H1 (cell line): ENCODE data around the gene PROZ. TPM values are rescaled to one million over a fixed set of nuclear protein-coding genes. Genes with fewer than 3 reads are reported as not detected.

Source experiments
- CTCF ChIA-PET: fragments of 300-600 bp; sonication (Branson Sonifier 250); formaldehyde crosslinking; loops from one replicate; lab custom pipeline; 2021; ENCODE audit not compliant: partially characterized antibody; lab: Charles Lee
- POLR2A ChIA-PET: fragments of 300-600 bp; sonication (Branson Sonifier 250); formaldehyde crosslinking; loops from one replicate; lab custom pipeline; 2021; ENCODE audit warnings: inconsistent platforms; ENCODE audit not compliant: partially characterized antibody; lab: Charles Lee
- DNase-seq, 2 experiments: peaks; one replicate each; pipeline versions ENCODE4 v3.0.0 to v3.0.0-alpha.2; 2010 to 2022; ENCODE audit warnings: low spot score in 2 of 2, low read depth in 1 of 2, mixed read lengths in 1 of 2
- FAIRE-seq: peaks from 2 replicates; lab custom pipeline; 2011; peaks lifted over from hg19 to GRCh38; lab: Jason Lieb, UNC
- H2AFZ ChIP-seq: 2 replicates; pipeline ENCODE4 v1.8.1; 2012; ENCODE audit warnings: low read length, inconsistent platforms
- H2AK5ac ChIP-seq: 2 replicates; pipeline ENCODE4 v1.6.1; 2013; ENCODE audit warnings: low read depth, low read length
- H2BK120ac ChIP-seq: replicated peaks from 2 replicates; pipeline ENCODE3; 2013; ENCODE audit warnings: low read depth, low read length, inconsistent platforms
- H2BK12ac ChIP-seq: 2 replicates; pipeline ENCODE4 v1.6.1; 2013; ENCODE audit warnings: low read depth, low read length
- H2BK15ac ChIP-seq: 2 replicates; pipeline ENCODE4 v1.6.1; 2013; ENCODE audit warnings: low read length
- H2BK20ac ChIP-seq: 2 replicates; pipeline ENCODE4 v1.6.1; 2013; ENCODE audit warnings: low read length
- H2BK5ac ChIP-seq: 2 replicates; pipeline ENCODE4 v1.6.1; 2013; ENCODE audit warnings: low read depth, low read length
- H3K14ac ChIP-seq: 2 replicates; pipeline ENCODE4 v1.6.1; 2013; ENCODE audit warnings: inconsistent platforms; ENCODE audit not compliant: insufficient read length
- H3K18ac ChIP-seq: 2 replicates; pipeline ENCODE4 v1.6.1; 2013; ENCODE audit warnings: low read length; ENCODE audit errors: extremely low read depth
- H3K23ac ChIP-seq: 2 replicates; pipeline ENCODE4 v1.6.1; 2013; ENCODE audit warnings: inconsistent platforms; ENCODE audit not compliant: insufficient read length
- H3K23me2 ChIP-seq: 2 replicates; pipeline ENCODE4 v1.6.1; 2013; ENCODE audit warnings: low read depth, low read length
- H3K27ac ChIP-seq: 2 replicates; pipeline ENCODE4 v1.6.1; 2011; ENCODE audit warnings: low read depth, low read length, inconsistent platforms
- H3K27me3 ChIP-seq, 4 experiments: replicated peaks in 1 of 4; 1 replicate in 1 of 4; 2 replicates in 3 of 4; pipeline versions ENCODE4 v1.6.1 to v1.8.1; 2011 to 2013; ENCODE audit warnings: low read length in 3 of 4, mild to moderate bottlenecking in 3 of 4, inconsistent platforms in 2 of 4, mixed read lengths in 2 of 4, moderate library complexity in 1 of 4; ENCODE audit not compliant: control insufficient read depth in 3 of 4, insufficient read depth in 3 of 4; ENCODE audit errors: extremely low read depth in 1 of 4
- H3K36me3 ChIP-seq, 4 experiments: 2 replicates each; pipeline versions ENCODE4 v1.6.1 to v1.8.1; 2011 to 2013; ENCODE audit warnings: mild to moderate bottlenecking in 4 of 4, low read length in 3 of 4, moderate library complexity in 2 of 4, control low read depth in 1 of 4, inconsistent platforms in 1 of 4; ENCODE audit not compliant: insufficient read depth in 4 of 4, control insufficient read depth in 2 of 4
- H3K4ac ChIP-seq: replicated peaks from 2 replicates; pipeline ENCODE3; 2013; ENCODE audit warnings: low read length, low read depth, mixed read lengths, inconsistent platforms; ENCODE audit not compliant: insufficient read length
- H3K4me1 ChIP-seq, 4 experiments: replicated peaks in 1 of 4; 1 replicate in 1 of 4; 2 replicates in 3 of 4; pipeline versions ENCODE4 v1.6.1 to v1.8.1; 2011 to 2013; ENCODE audit warnings: low read length in 3 of 4, inconsistent platforms in 2 of 4, mixed read lengths in 1 of 4; ENCODE audit not compliant: insufficient read depth in 4 of 4, control insufficient read depth in 3 of 4
- H3K4me2 ChIP-seq, 2 experiments: 2 replicates each; pipeline versions ENCODE4 v1.6.1 to v1.8.1; 2011 to 2013; ENCODE audit warnings: low read depth in 2 of 2, low read length in 2 of 2, control low read depth in 1 of 2, inconsistent platforms in 1 of 2, mild to moderate bottlenecking in 1 of 2; ENCODE audit not compliant: insufficient read depth in 1 of 2
- H3K4me3 ChIP-seq, 4 experiments: fragments of 200-600, 300-600 bp in 1 of 4; sonication (generic), shearing (Covaris generic), sonication (Bioruptor Twin) in 1 of 4; 2 replicates each; pipeline versions ENCODE4 v1.5.1 to v1.8.1; 2011 to 2016; ENCODE audit warnings: low read length in 4 of 4, low read depth in 3 of 4, control low read depth in 2 of 4, inconsistent platforms in 2 of 4, mild to moderate bottlenecking in 2 of 4, mixed read lengths in 1 of 4, moderate library complexity in 1 of 4; ENCODE audit not compliant: insufficient read depth in 2 of 4; ENCODE audit errors: extremely low read depth in 1 of 4
- H3K56ac ChIP-seq: replicated peaks from 2 replicates; pipeline ENCODE3; 2013; ENCODE audit warnings: low read depth, mild to moderate bottlenecking, mixed read lengths, low read length, inconsistent platforms; ENCODE audit not compliant: insufficient read length
- H3K79me1 ChIP-seq: 2 replicates; pipeline ENCODE4 v1.6.1; 2013; ENCODE audit warnings: low read depth, low read length, control low read depth
- H3K79me2 ChIP-seq, 2 experiments: 2 replicates each; pipeline versions ENCODE4 v1.6.1 to v1.8.1; 2012 to 2013; ENCODE audit warnings: low read length in 2 of 2, mild to moderate bottlenecking in 2 of 2, inconsistent platforms in 1 of 2; ENCODE audit not compliant: insufficient read depth in 2 of 2, control insufficient read depth in 1 of 2
- H3K9ac ChIP-seq, 4 experiments: replicated peaks in 1 of 4; 1 replicate in 1 of 4; 2 replicates in 3 of 4; pipeline versions ENCODE4 v1.6.1 to v1.8.1; 2011 to 2013; ENCODE audit warnings: low read depth in 3 of 4, low read length in 3 of 4, control low read depth in 2 of 4, mild to moderate bottlenecking in 2 of 4, moderate library complexity in 2 of 4, inconsistent platforms in 1 of 4; ENCODE audit errors: extremely low read depth in 1 of 4
- H3K9me3 ChIP-seq, 2 experiments: 2 replicates each; pipeline versions ENCODE4 v1.6.1 to v1.8.1; 2012 to 2013; ENCODE audit warnings: mild to moderate bottlenecking in 2 of 2, moderate library complexity in 2 of 2, control low read depth in 1 of 2, inconsistent platforms in 1 of 2, low read depth in 1 of 2, low read length in 1 of 2, mixed read lengths in 1 of 2; ENCODE audit not compliant: insufficient read depth in 2 of 2
- H4K20me1 ChIP-seq, 2 experiments: replicated peaks in 1 of 2; 2 replicates each; pipeline versions ENCODE3 to v1.8.1; 2011 to 2013; ENCODE audit warnings: inconsistent platforms in 2 of 2, low read length in 2 of 2, mild to moderate bottlenecking in 1 of 2; ENCODE audit not compliant: insufficient read depth in 2 of 2, control insufficient read depth in 1 of 2
- H4K5ac ChIP-seq: 2 replicates; pipeline ENCODE4 v1.6.1; 2013; ENCODE audit warnings: low read length, low read depth, mixed read lengths, inconsistent platforms; ENCODE audit not compliant: insufficient read length
- H4K8ac ChIP-seq: 2 replicates; pipeline ENCODE4 v1.8.0; 2013; ENCODE audit warnings: mild to moderate bottlenecking, moderate library complexity, low read length, inconsistent platforms; ENCODE audit not compliant: insufficient read depth; ENCODE audit errors: extremely low read depth
- H4K91ac ChIP-seq: replicated peaks from 2 replicates; pipeline ENCODE3; 2013; ENCODE audit warnings: low read length, mixed read lengths, inconsistent platforms; ENCODE audit not compliant: insufficient read length
- ASH2L ChIP-seq: fragments of 200-600, 300-600 bp; sonication (generic); IDR thresholded peaks from one replicate; pipeline ENCODE4 v1.7.1; 2017; ENCODE audit warnings: low read length
- NRF1 ChIP-seq: IDR thresholded peaks from 2 replicates; pipeline ENCODE4 v1.6.1; 2011; ENCODE audit warnings: mild to moderate bottlenecking, low read depth, low read length, improper control_type of control experiment
- RBBP5 ChIP-seq: IDR thresholded peaks from 2 replicates; pipeline ENCODE4 v1.7.1; 2012; ENCODE audit warnings: low read depth, mild to moderate bottlenecking, inconsistent platforms, low read length, moderate library complexity, borderline replicate concordance
- WGBS, 2 experiments: shearing (Covaris generic) in 1 of 2; methylation state at CpG; one replicate each; pipeline versions ENCODE4 v1.1.6 to v1.1.7; 2013 to 2015; ENCODE audit warnings: low lambda C conversion rate in 2 of 2, mixed read lengths in 2 of 2, inconsistent platforms in 1 of 2, low coverage in 1 of 2, missing lambda C conversion rate in 1 of 2; ENCODE audit not compliant: insufficient replicate concordance in 2 of 2, insufficient coverage in 1 of 2, insufficient read length in 1 of 2; ENCODE audit errors: extremely low coverage in 1 of 2, missing lambda C conversion rate in 1 of 2; 5-methylcytosine and 5-hydroxymethylcytosine counted together
- polyA plus RNA-seq, 7 experiments: library from polyadenylated mRNA; depleted of rRNA in 3 of 7; stranded (reverse) in 5 of 7; unstranded in 2 of 7; fragments of >200 nt in 5 of 7; fragments of 200-250 nt in 2 of 7; gene quantifications; 1 replicate in 5 of 7; 2 replicates in 1 of 7; 4 replicates in 1 of 7; pipeline versions ENCODE4 v1.2.1 to v1.2.3, GENCODE V29; 2011 to 2013; ENCODE audit warnings: missing spikeins in 2 of 7, mixed read lengths in 2 of 7
- total RNA-seq: library from RNA; stranded (reverse); fragmentation: NEBNext Ultra II Directional; extraction: Animal tissue kit (Norgen Biotek cat#: 25700); gene quantifications from 2 replicates; pipeline ENCODE4 v1.2.1, GENCODE V29; 2021
- TF ChIP-seq, protein P1 (sequence below): IDR thresholded peaks from 2 replicates; pipeline ENCODE4 v1.6.1; 2012; ENCODE audit warnings: inconsistent platforms

The PROZ gene
- total and polyA plus RNA-seq, 2 of the 8 experiments (the other 6 are each of a cell fraction or from before 2014, with no cell fraction given) = not detected

GRCh38 chr13:113204378-113204734, 45.9 kb downstream of the PROZ start:
- no peak overlapping the region for H4K91ac ChIP-seq
- H3K14ac ChIP-seq = no peak overlapping the region
- peaks cover 36 to 89% of the 10 kb centered on the region in 2 experiments for H3K79me2 ChIP-seq
- H3K23me2 ChIP-seq = peaks cover 5% of the 10 kb centered on the region
- CTCF ChIA-PET = no interaction called here
- no peak overlapping the region for H2BK5ac ChIP-seq
- no peak overlapping the region for H2BK15ac ChIP-seq
- H3K4me1 ChIP-seq = peaks cover 0 to 4% (median 2%) of the 10 kb centered on the region in 4 experiments; a peak in 4 of 7 replicates
- H3K27ac ChIP-seq = no peak overlapping the region
- H3K4ac ChIP-seq = no peak overlapping the region
- H3K79me1 ChIP-seq = peaks cover 27% of the 10 kb centered on the region
- H2AK5ac ChIP-seq = no peak overlapping the region
- POLR2A ChIA-PET = interaction anchor here (1.2 to 2.2 kb wide), 3 partner anchors 8 to 43 kb away, joined by 3 to 8 read pairs (median 5); no protein-coding TSS in a partner anchor
- H3K36me3 ChIP-seq = peaks cover 4 to 18% (median 11%) of the 10 kb centered on the region in 4 experiments; a peak in 7 of 8 replicates
- no peak overlapping the region for H4K8ac ChIP-seq
- H2BK12ac ChIP-seq = no peak overlapping the region; the same call in 1 of the 2 replicates
- no peak overlapping the region for H2AFZ ChIP-seq
- H3K27me3 ChIP-seq = no peaks in the 10 kb centered on the region
- H3K9me3 ChIP-seq = no peaks in the 10 kb centered on the region
- no peak overlapping the region for H3K4me3 ChIP-seq
- H3K9ac ChIP-seq = no peak overlapping the region
- H2BK20ac ChIP-seq = no peak overlapping the region
- DNase-seq = no peak
- H3K23ac ChIP-seq = no peak overlapping the region
- TF ChIP-seq, protein P1, sequence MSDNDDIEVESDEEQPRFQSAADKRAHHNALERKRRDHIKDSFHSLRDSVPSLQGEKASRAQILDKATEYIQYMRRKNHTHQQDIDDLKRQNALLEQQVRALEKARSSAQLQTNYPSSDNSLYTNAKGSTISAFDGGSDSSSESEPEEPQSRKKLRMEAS = no peak
- no peak for TF ChIP-seq RBBP5
- TF ChIP-seq ASH2L = no peak
- no peak for TF ChIP-seq NRF1
- no peak overlapping the region for H3K18ac ChIP-seq
- H4K5ac ChIP-seq = no peak overlapping the region
- H2BK120ac ChIP-seq = no peak overlapping the region
- peaks cover 8 to 36% of the 10 kb centered on the region in 2 experiments for H4K20me1 ChIP-seq
- no peak overlapping the region for H3K4me2 ChIP-seq
- 97% methylated on average over 5 of the region's 5 CpGs; no CpG with 5 or more reads in 1 of the 2 experiments for WGBS, 2 experiments
- no peak for FAIRE-seq
- H3K56ac ChIP-seq = no peak overlapping the region
